WTC11 (cell line): ENCODE results near the gene ASTN2. TPM values are rescaled to one million over a fixed set of nuclear protein-coding genes. Genes with fewer than 3 reads are reported as not detected.

Experiments
- ATAC-seq: fragments of 200-7000 bp; cut with Tn5 transposase; 2 replicates; pipeline ENCODE4 v1.10.0; 2021; ENCODE audit warnings: mild to moderate bottlenecking, moderate library complexity
- CTCF ChIA-PET: fragments of 300-600 bp; sonication (Branson Sonifier 250); formaldehyde crosslinking; loops from one replicate; lab custom pipeline; 2021; ENCODE audit warnings: antibody characterized with exemption; lab: Charles Lee
- POLR2A ChIA-PET: fragments of 350-600 bp; sonication (Branson Sonifier 250); formaldehyde crosslinking; loops from one replicate; lab custom pipeline; 2021; ENCODE audit warnings: antibody characterized with exemption; lab: Charles Lee
- DNase-seq: peaks from one replicate; pipeline ENCODE4 v3.0.0; 2021; ENCODE audit warnings: low spot score
- H3K27ac Mint-ChIP-seq: 2 replicates; pipeline ENCODE4 v1.8.0; 2021; ENCODE audit warnings: mixed read lengths
- H3K27me3 Mint-ChIP-seq: 2 replicates; pipeline ENCODE4 v1.8.0; 2021; ENCODE audit warnings: low read depth, mild to moderate bottlenecking, moderate library complexity, mixed read lengths
- H3K36me3 Mint-ChIP-seq: 2 replicates; pipeline ENCODE4 v1.8.0; 2021; ENCODE audit warnings: mixed read lengths
- H3K4me1 Mint-ChIP-seq: 2 replicates; pipeline ENCODE4 v1.8.0; 2022; ENCODE audit warnings: mixed read lengths
- H3K4me3 Mint-ChIP-seq: 2 replicates; pipeline ENCODE4 v1.8.0; 2021; ENCODE audit warnings: mild to moderate bottlenecking, moderate library complexity, mixed read lengths
- H3K9me3 Mint-ChIP-seq: 2 replicates; pipeline ENCODE4 v1.8.0; 2021; ENCODE audit warnings: mixed read lengths
- CREB1 ChIP-seq: sonication (generic); formaldehyde crosslinking; IDR thresholded peaks from 2 replicates; pipeline ENCODE4 v1.8.0; 2023; ENCODE audit warnings: mild to moderate bottlenecking, missing genetic modification reagents
- ELF4 ChIP-seq: sonication (generic); formaldehyde crosslinking; IDR thresholded peaks from 2 replicates; pipeline ENCODE4 v1.8.1; 2022; ENCODE audit warnings: low read depth, mild to moderate bottlenecking, moderate library complexity, missing genetic modification reagents
- FOXK1 ChIP-seq: sonication (generic); formaldehyde crosslinking; IDR thresholded peaks from 2 replicates; pipeline ENCODE4 v1.8.0; 2022; ENCODE audit warnings: mild to moderate bottlenecking, moderate library complexity, missing genetic modification reagents
- GRHL2 ChIP-seq: fragments of 250-450 bp; sonication (Bioruptor Pico); IDR thresholded peaks from 2 replicates; pipeline ENCODE4 v1.8.0; 2022; ENCODE audit warnings: mild to moderate bottlenecking, moderate library complexity; ENCODE audit not compliant: insufficient replicate concordance, severe bottlenecking
- HMGA2 ChIP-seq: fragments of 250-450 bp; sonication (Bioruptor Pico); IDR thresholded peaks from 2 replicates; pipeline ENCODE4 v1.4.0; 2021; ENCODE audit warnings: mild to moderate bottlenecking, moderate library complexity
- NFATC4 ChIP-seq: fragments of 250-450 bp; sonication (Bioruptor Pico); IDR thresholded peaks from 2 replicates; pipeline ENCODE4 v1.9.0; 2021; ENCODE audit warnings: mild to moderate bottlenecking
- PRRX2 ChIP-seq: fragments of 250-450 bp; sonication (Bioruptor Pico); IDR thresholded peaks from 2 replicates; pipeline ENCODE4 v1.8.0; 2021; ENCODE audit warnings: mild to moderate bottlenecking
- RELA ChIP-seq: sonication (generic); formaldehyde crosslinking; IDR thresholded peaks from 2 replicates; pipeline ENCODE4 v1.8.1; 2022; ENCODE audit warnings: missing genetic modification reagents, mild to moderate bottlenecking, borderline replicate concordance
- SOX15 ChIP-seq: fragments of 250-450 bp; sonication (Bioruptor Pico); IDR thresholded peaks from 2 replicates; pipeline ENCODE4 v1.9.0; 2021; ENCODE audit warnings: mild to moderate bottlenecking
- ZNF121 ChIP-seq: sonication (generic); formaldehyde crosslinking; IDR thresholded peaks from 2 replicates; pipeline ENCODE4 v1.8.0; 2023; ENCODE audit warnings: missing genetic modification reagents
- ZNF138 ChIP-seq: sonication (generic); formaldehyde crosslinking; conservative IDR thresholded peaks from 2 replicates; pipeline ENCODE4 v1.8.1; 2022; ENCODE audit warnings: mild to moderate bottlenecking, moderate library complexity, missing genetic modification reagents
- ZNF219 ChIP-seq: sonication (generic); formaldehyde crosslinking; IDR thresholded peaks from 2 replicates; pipeline ENCODE4 v1.8.0; 2023; ENCODE audit warnings: missing genetic modification reagents, mild to moderate bottlenecking, borderline replicate concordance
- ZNF396 ChIP-seq: fragments of 250-450 bp; sonication (Bioruptor Pico); IDR thresholded peaks from 2 replicates; pipeline ENCODE4 v1.8.0; 2021; ENCODE audit warnings: mild to moderate bottlenecking, moderate library complexity, borderline replicate concordance
- ZNF416 ChIP-seq: fragments of 250-450 bp; sonication (Bioruptor Pico); IDR thresholded peaks from 2 replicates; pipeline ENCODE4 v1.9.0; 2021; ENCODE audit warnings: mild to moderate bottlenecking, inconsistent platforms
- total RNA-seq: library from RNA; stranded (reverse); gene quantifications from 3 replicates; pipeline ENCODE4 v1.2.3, GENCODE V29; 2021
- TF ChIP-seq, protein P1 (sequence below): sonication (generic); formaldehyde crosslinking; IDR thresholded peaks from 2 replicates; pipeline ENCODE4 v1.8.0; 2023; ENCODE audit warnings: mild to moderate bottlenecking, missing genetic modification reagents
- TF ChIP-seq, protein P2 (sequence below): sonication (generic); formaldehyde crosslinking; IDR thresholded peaks from 2 replicates; pipeline ENCODE4 v1.8.0; 2023; ENCODE audit warnings: missing genetic modification reagents, mild to moderate bottlenecking, borderline replicate concordance
- TF ChIP-seq, protein P3 (sequence below): sonication (generic); formaldehyde crosslinking; IDR thresholded peaks from 2 replicates; pipeline ENCODE4 v1.8.0; 2022; ENCODE audit warnings: mild to moderate bottlenecking, missing genetic modification reagents
- TF ChIP-seq, protein P4 (sequence below): sonication (generic); formaldehyde crosslinking; IDR thresholded peaks from 2 replicates; pipeline ENCODE4 v1.8.0; 2022; ENCODE audit warnings: missing genetic modification reagents
- TF ChIP-seq, protein P5 (sequence below): fragments of 250-450 bp; sonication (Bioruptor Pico); conservative IDR thresholded peaks from 2 replicates; pipeline ENCODE4 v1.9.0; 2021; ENCODE audit warnings: mild to moderate bottlenecking

ASTN2 gene
- total RNA-seq, 1 experiment from 2014 or later, result 16.2 TPM

DNA sequence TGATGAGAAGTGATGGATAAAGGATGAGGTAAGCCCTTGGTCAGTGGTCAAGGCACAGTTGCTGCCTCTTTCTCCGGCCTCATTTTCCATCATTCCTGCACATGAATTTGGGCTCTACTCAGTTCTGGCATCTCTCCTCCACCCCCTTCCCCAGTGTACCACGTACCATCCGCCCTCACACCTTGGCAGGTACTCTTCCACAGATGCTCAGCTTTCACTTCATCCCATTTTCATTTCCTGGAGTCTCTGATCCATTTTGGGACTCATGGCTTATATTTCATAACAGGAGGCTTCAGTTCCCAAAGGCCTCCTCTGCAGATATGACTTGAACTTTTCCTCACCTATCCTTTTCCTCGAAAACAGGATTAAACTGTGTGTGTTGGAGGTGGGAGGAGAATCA is 326.7 kb downstream of the ASTN2 start:
- DNase-seq (no peak), ATAC-seq (no peak)
- Mint-ChIP-seq H3K4me1 (peaks cover 43% of the 10 kb centered on the region), H3K4me3 (no peak overlapping the region), H3K27me3 (no peaks in the 10 kb centered on the region; the same call in 1 of the 2 replicates), H3K27ac (no peak overlapping the region), H3K9me3 (no peaks in the 10 kb centered on the region), H3K36me3 (no peaks in the 10 kb centered on the region)
- CTCF ChIA-PET, result no interaction called here
- POLR2A ChIA-PET, result no interaction called here
- TF ChIP-seq GRHL2 (CRISPR knock-in tag), result no peak

DNA sequence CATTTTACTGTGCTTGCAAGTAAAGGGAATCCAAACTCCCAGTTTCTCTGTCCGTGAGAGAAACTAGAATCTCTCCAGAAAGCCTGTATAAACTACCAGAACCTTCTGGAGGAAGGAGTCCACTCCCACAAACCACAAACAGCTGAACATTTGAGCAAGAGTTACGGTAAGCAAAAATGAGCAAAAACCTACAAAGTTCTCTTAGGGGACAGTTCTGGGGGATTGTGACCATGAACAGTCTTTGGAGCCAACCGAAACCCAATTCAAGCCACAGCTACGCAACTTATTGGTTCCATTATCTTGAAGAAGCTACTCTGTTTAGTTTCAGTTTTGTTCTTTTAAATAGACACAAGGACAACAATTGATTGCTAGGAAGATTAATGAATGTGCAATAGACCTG is 330.6 kb downstream of the ASTN2 start:
- Mint-ChIP-seq H3K27me3 (no peaks in the 10 kb centered on the region; the same call in 1 of the 2 replicates), H3K36me3 (no peaks in the 10 kb centered on the region), H3K27ac (no peak overlapping the region), H3K4me1 (peaks cover 44% of the 10 kb centered on the region), H3K4me3 (no peak overlapping the region), H3K9me3 (no peaks in the 10 kb centered on the region)
- ChIA-PET CTCF (interaction anchor here (1.2 kb wide), 1 partner anchor 347 kb away, joined by 4 read pairs; no protein-coding TSS in a partner anchor), POLR2A (no interaction called here)
- TF ChIP-seq ELF4 (CRISPR knock-in tag) (no peak), ZNF121 (CRISPR knock-in tag) (no peak), ZNF219 (CRISPR knock-in tag) (no peak), ZNF396 (CRISPR knock-in tag) (no peak), RELA (no peak), ZNF138 (CRISPR knock-in tag) (no peak), HMGA2 (CRISPR knock-in tag) (no peak), FOXK1 (no peak), NFATC4 (CRISPR knock-in tag) (no peak), CREB1 (no peak), PRRX2 (CRISPR knock-in tag) (no peak), SOX15 (CRISPR knock-in tag) (no peak), ZNF416 (CRISPR knock-in tag) (no peak)
- TF ChIP-seq, protein P1, sequence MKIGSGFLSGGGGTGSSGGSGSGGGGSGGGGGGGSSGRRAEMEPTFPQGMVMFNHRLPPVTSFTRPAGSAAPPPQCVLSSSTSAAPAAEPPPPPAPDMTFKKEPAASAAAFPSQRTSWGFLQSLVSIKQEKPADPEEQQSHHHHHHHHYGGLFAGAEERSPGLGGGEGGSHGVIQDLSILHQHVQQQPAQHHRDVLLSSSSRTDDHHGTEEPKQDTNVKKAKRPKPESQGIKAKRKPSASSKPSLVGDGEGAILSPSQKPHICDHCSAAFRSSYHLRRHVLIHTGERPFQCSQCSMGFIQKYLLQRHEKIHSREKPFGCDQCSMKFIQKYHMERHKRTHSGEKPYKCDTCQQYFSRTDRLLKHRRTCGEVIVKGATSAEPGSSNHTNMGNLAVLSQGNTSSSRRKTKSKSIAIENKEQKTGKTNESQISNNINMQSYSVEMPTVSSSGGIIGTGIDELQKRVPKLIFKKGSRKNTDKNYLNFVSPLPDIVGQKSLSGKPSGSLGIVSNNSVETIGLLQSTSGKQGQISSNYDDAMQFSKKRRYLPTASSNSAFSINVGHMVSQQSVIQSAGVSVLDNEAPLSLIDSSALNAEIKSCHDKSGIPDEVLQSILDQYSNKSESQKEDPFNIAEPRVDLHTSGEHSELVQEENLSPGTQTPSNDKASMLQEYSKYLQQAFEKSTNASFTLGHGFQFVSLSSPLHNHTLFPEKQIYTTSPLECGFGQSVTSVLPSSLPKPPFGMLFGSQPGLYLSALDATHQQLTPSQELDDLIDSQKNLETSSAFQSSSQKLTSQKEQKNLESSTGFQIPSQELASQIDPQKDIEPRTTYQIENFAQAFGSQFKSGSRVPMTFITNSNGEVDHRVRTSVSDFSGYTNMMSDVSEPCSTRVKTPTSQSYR, result no peak
- TF ChIP-seq, protein P2, sequence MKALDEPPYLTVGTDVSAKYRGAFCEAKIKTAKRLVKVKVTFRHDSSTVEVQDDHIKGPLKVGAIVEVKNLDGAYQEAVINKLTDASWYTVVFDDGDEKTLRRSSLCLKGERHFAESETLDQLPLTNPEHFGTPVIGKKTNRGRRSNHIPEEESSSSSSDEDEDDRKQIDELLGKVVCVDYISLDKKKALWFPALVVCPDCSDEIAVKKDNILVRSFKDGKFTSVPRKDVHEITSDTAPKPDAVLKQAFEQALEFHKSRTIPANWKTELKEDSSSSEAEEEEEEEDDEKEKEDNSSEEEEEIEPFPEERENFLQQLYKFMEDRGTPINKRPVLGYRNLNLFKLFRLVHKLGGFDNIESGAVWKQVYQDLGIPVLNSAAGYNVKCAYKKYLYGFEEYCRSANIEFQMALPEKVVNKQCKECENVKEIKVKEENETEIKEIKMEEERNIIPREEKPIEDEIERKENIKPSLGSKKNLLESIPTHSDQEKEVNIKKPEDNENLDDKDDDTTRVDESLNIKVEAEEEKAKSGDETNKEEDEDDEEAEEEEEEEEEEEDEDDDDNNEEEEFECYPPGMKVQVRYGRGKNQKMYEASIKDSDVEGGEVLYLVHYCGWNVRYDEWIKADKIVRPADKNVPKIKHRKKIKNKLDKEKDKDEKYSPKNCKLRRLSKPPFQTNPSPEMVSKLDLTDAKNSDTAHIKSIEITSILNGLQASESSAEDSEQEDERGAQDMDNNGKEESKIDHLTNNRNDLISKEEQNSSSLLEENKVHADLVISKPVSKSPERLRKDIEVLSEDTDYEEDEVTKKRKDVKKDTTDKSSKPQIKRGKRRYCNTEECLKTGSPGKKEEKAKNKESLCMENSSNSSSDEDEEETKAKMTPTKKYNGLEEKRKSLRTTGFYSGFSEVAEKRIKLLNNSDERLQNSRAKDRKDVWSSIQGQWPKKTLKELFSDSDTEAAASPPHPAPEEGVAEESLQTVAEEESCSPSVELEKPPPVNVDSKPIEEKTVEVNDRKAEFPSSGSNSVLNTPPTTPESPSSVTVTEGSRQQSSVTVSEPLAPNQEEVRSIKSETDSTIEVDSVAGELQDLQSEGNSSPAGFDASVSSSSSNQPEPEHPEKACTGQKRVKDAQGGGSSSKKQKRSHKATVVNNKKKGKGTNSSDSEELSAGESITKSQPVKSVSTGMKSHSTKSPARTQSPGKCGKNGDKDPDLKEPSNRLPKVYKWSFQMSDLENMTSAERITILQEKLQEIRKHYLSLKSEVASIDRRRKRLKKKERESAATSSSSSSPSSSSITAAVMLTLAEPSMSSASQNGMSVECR (CRISPR knock-in tag), result no peak
- TF ChIP-seq, protein P3, sequence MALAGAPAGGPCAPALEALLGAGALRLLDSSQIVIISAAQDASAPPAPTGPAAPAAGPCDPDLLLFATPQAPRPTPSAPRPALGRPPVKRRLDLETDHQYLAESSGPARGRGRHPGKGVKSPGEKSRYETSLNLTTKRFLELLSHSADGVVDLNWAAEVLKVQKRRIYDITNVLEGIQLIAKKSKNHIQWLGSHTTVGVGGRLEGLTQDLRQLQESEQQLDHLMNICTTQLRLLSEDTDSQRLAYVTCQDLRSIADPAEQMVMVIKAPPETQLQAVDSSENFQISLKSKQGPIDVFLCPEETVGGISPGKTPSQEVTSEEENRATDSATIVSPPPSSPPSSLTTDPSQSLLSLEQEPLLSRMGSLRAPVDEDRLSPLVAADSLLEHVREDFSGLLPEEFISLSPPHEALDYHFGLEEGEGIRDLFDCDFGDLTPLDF (CRISPR knock-in tag), result no peak
- TF ChIP-seq, protein P4, sequence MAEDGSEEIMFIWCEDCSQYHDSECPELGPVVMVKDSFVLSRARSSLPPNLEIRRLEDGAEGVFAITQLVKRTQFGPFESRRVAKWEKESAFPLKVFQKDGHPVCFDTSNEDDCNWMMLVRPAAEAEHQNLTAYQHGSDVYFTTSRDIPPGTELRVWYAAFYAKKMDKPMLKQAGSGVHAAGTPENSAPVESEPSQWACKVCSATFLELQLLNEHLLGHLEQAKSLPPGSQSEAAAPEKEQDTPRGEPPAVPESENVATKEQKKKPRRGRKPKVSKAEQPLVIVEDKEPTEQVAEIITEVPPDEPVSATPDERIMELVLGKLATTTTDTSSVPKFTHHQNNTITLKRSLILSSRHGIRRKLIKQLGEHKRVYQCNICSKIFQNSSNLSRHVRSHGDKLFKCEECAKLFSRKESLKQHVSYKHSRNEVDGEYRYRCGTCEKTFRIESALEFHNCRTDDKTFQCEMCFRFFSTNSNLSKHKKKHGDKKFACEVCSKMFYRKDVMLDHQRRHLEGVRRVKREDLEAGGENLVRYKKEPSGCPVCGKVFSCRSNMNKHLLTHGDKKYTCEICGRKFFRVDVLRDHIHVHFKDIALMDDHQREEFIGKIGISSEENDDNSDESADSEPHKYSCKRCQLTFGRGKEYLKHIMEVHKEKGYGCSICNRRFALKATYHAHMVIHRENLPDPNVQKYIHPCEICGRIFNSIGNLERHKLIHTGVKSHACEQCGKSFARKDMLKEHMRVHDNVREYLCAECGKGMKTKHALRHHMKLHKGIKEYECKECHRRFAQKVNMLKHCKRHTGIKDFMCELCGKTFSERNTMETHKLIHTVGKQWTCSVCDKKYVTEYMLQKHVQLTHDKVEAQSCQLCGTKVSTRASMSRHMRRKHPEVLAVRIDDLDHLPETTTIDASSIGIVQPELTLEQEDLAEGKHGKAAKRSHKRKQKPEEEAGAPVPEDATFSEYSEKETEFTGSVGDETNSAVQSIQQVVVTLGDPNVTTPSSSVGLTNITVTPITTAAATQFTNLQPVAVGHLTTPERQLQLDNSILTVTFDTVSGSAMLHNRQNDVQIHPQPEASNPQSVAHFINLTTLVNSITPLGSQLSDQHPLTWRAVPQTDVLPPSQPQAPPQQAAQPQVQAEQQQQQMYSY (CRISPR knock-in tag), result no peak
- TF ChIP-seq, protein P5, sequence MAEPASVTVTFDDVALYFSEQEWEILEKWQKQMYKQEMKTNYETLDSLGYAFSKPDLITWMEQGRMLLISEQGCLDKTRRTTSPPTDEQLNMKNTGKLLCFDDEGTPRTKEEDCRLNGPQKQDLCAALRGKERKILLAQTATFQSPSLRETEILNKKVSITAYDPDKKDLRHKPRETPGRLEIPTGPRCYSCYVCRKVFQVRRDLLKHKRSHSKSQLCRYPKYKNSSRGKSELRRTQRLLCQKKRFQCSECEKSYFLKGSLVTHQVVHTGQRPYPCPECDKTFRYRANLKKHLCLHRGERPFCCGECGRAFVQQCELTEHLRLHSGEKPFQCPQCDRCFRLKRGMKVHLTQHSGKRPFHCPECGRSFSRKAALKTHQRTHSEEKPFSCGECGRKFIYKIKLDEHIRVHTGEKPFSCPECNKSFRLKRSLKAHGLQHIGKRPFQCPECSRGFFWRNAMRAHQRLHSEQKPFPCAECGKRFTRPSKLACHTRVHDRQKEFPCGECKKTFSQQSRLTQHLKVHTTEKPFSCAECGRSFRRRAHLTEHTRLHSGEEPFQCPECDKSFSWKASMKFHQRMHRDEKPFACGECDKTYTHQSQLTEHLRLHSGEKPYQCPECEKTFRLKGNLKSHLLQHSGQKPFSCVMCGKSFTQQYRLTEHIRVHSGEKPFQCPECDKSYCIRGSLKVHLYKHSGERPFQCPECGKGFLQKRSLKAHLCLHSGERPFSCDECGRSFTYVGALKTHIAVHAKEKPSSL (CRISPR knock-in tag), result no peak
- ATAC-seq, result no peak
- DNase-seq, result no peak
